Caki2 (cell line): Measurements from ENCODE around the gene ABCA10. TPM values are rescaled to one million over a fixed set of nuclear protein-coding genes. Genes with fewer than 3 reads are reported as not detected.
A peak's percentile ranks its signal among the peaks of the same experiment; 100 is the strongest.
"Not testable (repeated sequence)": the region's sequence is repeated elsewhere in the genome, so short reads cannot be mapped to it uniquely, and the experiment has no call there.

Experiments used
- DNase-seq: peaks from one replicate; pipeline ENCODE4 v3.0.0-alpha.2; 2015; ENCODE audit warnings: low read depth
- in situ Hi-C: cut with HindIII; loops from 2 replicates; pipeline ENCODE4 v1.10.0; 2016; ENCODE audit warnings: low sequenced_read_pairs, low pct_unique_long_range_greater_than_20kb, mixed read lengths
- total RNA-seq: library from RNA; depleted of rRNA; stranded (reverse); fragments of >200 nt; shearing (Covaris generic); gene quantifications from 2 replicates; pipeline ENCODE4 v1.2.3, GENCODE V29; 2014; ENCODE audit warnings: low replicate concordance; rRNA removed

ABCA10 gene, protein sequence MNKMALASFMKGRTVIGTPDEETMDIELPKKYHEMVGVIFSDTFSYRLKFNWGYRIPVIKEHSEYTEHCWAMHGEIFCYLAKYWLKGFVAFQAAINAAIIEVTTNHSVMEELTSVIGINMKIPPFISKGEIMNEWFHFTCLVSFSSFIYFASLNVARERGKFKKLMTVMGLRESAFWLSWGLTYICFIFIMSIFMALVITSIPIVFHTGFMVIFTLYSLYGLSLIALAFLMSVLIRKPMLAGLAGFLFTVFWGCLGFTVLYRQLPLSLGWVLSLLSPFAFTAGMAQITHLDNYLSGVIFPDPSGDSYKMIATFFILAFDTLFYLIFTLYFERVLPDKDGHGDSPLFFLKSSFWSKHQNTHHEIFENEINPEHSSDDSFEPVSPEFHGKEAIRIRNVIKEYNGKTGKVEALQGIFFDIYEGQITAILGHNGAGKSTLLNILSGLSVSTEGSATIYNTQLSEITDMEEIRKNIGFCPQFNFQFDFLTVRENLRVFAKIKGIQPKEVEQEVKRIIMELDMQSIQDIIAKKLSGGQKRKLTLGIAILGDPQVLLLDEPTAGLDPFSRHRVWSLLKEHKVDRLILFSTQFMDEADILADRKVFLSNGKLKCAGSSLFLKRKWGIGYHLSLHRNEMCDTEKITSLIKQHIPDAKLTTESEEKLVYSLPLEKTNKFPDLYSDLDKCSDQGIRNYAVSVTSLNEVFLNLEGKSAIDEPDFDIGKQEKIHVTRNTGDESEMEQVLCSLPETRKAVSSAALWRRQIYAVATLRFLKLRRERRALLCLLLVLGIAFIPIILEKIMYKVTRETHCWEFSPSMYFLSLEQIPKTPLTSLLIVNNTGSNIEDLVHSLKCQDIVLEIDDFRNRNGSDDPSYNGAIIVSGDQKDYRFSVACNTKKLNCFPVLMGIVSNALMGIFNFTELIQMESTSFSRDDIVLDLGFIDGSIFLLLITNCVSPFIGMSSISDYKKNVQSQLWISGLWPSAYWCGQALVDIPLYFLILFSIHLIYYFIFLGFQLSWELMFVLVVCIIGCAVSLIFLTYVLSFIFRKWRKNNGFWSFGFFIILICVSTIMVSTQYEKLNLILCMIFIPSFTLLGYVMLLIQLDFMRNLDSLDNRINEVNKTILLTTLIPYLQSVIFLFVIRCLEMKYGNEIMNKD (N-terminal part only)
- 0.07 TPM in 1 of 2 replicates, not detected in the other for total RNA-seq

DNA sequence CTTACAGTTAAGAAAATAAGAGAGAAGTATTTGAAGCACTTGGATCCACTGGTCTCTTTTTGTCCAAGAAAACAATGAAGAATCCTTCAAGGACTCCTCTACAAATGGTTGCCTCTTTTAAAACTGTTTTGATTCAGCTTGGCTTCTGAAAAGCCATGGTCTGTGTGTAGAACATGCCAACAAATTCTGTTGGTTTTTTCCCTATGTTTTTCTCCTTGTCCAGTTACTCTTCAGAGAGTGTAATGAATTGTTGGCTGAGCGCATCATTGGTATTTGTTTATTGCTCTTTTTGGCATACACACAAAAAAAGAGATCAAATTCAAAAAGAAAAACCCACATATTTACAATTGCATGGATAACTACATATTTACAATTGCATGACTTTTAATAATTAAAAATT, at the start of gene ABCA10:
ABCA10 (minus strand) TSS at position 249 of the 400 bp plus-strand sequence. CDS start 3,466 bp downstream, outside the sequence.
- in situ Hi-C loops: no loop called here
- no peak for DNase-seq

DNA sequence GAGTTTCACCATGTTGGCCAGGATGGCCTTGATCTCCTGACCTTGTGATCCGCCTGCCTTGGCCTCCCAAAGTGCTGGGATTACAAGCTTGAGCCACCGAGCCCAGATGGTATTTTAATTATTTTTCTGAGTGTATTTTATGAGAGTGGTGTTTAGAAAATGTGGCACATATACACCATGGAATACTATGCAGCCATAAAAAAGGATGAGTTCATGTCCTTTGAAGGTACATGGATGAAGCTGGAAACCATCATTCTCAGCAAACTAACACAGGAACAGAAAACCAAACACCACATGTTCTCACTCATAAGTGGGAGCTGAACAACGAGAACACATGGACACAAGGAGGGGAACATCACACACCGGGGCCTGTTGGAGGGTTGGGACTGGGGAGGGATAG, 47.7 kb upstream of the ABCA10 start:
- DNase-seq, in situ Hi-C loops: not testable (repeated sequence)

DNA sequence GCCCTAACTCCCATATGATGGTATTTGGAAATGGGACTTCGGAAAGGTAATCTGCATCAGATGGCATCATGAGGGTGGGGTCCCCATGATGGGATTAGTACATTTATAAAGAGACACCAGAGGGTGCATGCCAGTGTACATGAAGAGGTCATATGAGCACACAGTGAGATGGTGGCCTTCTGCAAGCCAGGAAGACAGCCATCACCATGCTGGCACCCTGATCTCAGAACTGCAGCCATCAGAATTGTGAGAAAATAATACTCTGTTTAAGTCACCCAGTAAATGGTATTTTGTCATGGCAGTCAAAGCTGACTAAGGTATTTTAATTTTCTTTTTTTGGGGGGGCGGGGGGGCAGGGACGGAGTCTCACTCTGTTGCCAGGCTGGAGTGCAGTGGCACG, 47.1 kb upstream of the ABCA10 start:
- DNase-seq: no peak
- in situ Hi-C loops: no loop called here

DNA sequence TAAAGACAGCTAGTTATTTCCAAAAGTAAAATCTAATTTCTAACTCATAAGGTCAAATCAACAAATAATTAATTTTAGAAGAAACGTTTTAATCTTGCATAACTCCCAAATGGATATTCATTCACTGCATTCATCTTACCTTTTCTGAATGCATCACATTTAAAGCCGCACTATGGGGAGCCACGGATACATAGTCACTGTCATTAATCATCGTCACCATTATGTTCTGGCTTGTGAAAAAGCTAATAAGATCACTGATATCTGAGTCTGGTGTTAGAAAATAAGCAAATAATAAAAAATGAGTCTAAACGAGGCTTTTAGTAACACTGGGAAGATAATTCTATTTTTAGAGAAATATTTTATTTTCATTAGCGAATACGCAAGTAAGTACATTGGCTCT, 42.4 kb upstream of the ABCA10 start:
- no peak for DNase-seq
- in situ Hi-C loops: no loop called here

DNA sequence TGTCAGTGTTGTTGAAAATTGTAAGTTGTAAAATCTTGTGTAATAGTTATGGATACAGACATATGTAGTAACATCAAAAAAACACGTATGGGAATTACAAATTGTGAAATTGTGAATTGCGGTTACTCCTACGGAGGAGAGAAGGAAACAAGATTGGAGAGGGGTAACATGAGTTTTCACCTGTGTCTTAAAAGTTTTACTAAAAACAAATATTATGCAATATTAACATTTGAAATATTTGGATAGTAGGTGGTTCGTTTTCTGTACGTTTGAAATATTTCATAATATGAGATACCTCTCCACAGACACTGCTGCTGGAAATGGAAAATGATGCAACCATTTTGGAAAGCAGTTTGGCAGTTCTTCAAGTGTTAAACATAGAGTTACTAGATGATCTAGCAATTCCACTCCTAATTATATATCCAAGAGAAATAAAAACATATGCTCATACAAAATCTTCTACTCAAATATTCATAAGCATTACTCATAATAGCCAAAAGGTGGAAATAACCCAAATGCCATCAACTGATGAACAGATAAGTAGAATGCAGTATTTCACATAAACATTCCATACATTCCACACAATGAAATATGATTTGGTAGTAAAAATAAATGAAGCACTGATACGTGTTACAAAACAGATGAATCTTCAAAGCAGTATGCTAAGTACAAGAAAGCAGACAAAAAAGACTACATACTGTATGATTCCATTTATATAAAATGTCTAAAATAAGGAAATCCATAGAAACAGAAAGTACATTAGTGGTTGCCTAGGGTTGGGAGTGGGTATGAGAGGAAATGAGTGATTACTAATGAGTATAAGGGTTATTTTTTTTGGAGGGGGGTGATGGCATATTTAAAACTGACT, 40.7 kb upstream of the ABCA10 start:
- DNase-seq: no peak
- in situ Hi-C loops: no loop called here

DNA sequence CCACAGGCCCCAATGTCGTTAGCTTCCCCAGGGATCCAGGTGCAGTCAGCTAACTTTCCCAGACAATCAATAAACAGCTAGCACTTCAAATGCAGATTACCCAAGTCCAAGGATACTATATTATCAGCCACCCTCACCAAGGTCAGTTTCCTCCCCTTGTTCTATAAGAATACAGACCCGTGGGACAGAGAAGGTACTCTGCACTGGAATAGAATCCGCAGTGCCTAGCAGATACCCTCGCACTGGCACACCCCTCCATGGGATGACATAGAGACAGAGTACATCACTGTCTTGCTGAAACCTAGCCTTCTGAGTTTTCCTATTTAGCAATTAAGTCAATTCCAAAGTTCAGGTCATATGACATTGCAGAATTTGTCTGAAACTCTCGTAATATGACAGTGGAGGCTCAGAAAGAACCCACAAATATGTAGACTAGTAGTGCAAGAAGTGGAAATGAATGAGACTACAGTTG, 40.0 kb upstream of the ABCA10 start:
- in situ Hi-C loops: no loop called here
- no peak for DNase-seq

DNA sequence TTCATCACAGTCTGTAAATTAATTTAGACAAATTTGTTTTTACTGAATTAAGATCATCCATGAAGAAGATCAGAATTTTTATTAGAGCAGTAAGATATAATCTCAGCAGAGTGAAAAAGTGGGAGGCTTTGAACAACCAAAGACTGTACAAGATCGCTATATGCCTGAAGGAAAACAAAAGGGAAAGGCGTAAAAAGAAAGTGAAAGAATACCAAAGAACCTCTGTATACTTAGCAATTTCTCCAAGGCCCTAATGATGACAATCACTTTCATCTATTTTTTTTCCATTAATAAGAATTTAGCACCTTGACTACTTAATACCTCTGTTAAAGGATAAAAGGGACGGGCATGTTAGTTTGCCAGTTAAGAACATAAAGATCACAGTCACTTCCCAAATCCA, 38.6 kb upstream of the ABCA10 start:
- in situ Hi-C loops: no loop called here
- no peak for DNase-seq

DNA sequence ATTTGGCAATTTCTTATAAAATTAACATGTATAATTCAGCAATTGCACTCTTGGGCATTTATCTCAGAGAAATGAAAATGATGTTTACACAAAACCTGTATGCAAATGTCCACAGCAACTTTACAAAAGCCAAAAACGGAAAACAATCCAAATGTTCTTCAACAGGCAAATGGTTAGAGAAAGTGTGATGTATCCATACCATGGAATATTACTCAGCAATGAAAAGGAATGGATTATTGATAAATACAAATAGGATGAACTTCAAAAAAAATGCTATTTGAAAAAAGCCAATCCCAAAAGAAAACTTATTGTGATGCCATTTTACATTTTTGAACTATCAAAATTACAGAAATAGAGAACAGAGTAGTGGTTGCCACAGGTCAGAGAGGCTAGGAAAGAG, 37.2 kb upstream of the ABCA10 start:
- no peak for DNase-seq
- in situ Hi-C loops: no loop called here

DNA sequence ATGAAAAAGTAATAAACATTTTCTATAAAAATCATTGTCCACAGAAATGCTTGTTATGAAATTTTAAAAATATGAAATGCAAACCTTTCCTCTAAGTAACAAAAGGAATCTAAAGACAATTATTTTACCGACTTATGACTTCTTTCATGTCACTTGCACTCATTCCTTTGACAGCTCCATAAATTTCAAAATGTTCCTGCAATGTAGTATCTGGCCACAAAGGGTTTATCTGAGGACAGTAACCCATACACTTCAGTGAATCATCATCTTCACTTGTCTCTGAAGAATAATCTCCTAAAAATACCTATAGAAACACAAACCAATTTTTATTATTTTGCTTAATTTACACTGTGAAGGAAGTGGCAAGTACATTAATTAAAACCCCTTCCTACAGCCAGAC, 25.6 kb upstream of the ABCA10 start:
- in situ Hi-C loops: no loop called here
- DNase-seq: no peak

DNA sequence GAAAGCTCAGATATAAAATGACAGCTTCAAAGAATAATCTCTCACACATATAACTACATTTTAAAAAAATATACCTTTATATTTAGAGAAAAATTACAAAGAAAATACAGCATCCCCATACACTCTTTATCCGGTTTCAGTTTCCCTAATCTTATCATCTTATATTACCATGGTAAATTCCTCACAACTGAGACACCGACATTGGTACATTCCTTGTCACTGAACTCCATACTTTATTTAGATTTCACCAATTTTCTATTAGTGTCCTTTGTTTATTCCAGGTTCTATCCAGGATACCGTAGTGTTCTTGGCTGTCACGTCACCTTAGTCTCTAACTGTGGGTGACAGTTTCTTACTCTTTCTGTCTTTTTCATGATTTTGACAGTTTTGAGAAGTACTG, 22.0 kb upstream of the ABCA10 start:
- no peak for DNase-seq
- in situ Hi-C loops: no loop called here

DNA sequence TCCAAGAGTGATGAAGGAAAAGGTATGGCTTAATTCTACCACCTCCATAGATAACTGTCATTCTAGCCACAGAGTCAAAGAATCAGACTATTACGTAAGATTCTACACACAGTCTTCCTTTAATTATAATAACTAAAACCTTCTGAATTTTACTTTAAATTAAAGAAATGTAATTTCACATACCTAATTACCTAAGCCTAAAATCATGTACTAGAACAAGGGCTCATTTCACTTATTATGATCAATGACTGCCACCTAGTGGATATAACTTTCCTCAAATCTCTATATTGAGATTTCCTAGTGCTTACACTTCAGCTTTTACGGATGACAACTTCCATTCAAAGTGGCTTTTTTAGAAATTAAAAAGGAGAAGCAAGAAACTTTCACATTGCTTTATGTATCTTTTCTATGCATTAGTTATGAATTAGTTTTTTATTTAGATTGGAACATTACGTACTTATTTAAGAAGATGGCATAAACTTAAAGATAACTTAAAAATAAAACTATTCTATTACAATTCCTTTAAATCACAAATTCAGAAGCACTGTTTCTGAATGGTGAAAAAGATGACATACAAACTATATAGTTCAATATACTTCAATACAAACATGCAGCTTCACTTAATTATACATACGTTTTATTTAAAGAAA, 18.2 kb upstream of the ABCA10 start:
- DNase-seq: peak; percentile 18
- in situ Hi-C loops: no loop called here

DNA sequence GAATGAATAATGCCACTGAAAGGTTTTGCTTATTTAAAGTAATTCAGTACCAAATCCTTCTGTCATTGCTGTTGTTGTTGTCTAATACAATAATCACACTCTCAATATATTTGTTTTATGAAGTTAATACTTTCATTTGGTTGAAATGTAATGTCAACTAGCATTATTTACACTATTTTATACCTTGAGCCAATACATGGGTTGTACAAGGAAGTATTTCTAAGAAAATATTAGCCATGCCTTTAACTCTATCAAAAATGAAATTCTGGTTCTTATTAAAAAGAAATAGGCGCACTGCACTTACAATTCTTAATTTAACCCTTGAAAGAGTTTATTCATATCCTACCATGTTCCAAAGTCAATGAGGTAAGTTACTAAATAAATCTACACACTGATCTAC, 17.6 kb upstream of the ABCA10 start:
- no peak for DNase-seq
- in situ Hi-C loops: no loop called here

DNA sequence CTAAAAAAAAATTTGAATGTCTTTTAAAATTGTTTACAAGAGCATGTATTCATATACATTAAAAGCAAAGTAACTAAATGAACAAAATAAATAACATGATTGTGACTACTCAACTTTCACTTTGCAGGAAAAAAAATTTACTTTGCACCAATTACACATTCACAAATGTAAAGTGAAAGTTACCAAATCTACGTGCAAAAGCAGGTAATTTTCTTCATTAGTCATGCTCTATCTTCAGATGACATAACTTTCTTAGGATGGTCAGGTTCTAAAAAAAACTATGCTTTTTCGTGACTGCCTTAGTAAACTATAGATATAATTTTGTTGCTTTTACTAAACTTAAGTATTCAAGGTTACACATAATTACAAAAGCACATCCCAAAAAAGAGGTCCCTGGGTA, 17.0 kb upstream of the ABCA10 start:
- in situ Hi-C loops: no loop called here
- no peak for DNase-seq

DNA sequence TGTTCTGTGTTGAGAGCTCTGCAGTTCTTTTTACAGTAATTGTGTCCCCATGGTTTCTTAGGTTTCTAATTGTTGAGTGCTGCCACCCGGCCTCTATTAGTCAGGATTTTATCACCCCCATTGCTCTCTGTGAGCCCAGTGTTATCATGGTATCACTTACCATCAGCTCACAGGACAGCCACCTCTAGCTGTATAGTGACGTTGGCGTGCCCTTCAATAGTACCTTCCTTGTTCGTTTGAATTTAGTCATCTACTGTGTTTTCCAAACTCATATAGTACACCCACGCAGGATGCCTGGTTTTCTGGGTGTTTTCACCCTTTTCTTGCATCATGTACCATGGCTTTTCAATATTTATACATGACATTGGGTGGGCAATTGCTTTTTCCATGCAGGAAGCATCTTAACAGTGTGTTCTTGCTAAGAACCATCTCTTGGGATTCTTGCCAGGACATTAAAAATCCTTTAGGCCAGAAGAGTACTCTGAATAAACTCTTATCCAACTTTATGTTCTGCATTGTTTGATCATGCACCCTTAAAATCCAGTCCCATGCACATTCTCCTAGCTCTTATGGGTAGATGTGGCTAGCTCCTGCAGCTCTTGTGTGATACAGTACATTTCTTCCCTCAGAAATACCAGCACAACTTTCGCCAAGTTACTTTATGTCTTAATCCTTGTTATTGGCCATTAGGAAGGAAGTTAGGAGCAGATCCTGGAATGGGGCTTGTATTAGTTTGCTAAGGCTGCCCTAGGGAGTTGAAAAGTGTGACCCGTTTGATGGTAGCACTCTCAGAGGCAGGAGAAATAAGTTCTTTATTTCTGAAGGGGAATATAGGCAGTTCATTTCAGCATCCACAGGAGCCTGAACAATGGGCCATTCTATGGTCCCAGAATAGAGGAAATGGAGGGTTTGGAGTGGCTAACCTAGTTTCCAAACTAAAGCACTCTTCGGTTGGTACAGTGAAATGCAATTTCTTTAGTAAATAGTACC, 11.3 kb upstream of the ABCA10 start:
- DNase-seq: no peak
- in situ Hi-C loops: no loop called here

DNA sequence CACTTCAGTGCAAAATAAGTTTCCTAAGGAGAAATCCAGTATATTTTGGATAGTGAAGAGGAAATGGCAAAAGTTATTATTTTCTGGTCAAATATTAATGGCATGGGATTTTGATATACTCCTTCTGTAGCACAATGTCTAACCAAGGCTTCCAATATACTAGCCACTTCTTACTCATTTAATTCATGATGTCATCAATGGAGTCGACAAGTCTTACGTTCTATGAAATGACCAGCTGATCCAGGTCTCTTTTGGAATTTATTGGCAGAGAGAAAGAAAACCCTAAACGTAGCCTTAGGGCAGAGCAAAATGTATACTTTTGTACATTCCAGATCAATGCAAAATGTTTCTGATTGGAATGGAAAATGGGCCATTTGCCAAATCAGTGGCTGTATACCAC, 8.3 kb upstream of the ABCA10 start:
- no peak for DNase-seq
- in situ Hi-C loops: no loop called here

DNA sequence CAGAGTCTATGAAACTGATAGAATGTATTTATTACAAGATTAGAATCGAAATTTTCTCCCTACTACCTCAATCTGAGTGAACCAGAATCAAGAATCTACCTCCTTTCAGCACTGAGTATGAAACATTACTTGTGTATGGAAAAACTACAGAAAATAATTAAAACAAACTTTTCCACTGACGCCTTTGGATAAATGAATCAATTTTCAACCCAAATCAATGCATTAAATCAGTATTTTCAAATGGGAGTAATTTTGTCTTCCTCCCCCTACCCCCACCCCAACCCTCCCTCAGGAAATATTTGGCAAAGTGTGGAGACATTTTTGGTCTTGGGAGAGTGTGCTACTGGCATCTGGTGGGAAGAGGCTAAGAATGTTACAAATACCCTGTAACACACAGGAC, 7.8 kb upstream of the ABCA10 start:
- DNase-seq: no peak
- in situ Hi-C loops: no loop called here
